Liver (tissue), 9 donors: Measurements from ENCODE around the gene MEOX1. TPM values are rescaled to one million over a fixed set of nuclear protein-coding genes. Genes with fewer than 3 reads are reported as not detected.

Experiments
- DNase-seq: peaks from one replicate; pipeline ENCODE4 v3.0.0-alpha.2; 2017; ENCODE audit warnings: low spot score
- H3K27ac ChIP-seq, 2 donors: one replicate each; pipeline ENCODE4 v1.7.0; 2013; ENCODE audit warnings: inconsistent platforms in 2 of 2, low read length in 2 of 2, control low read depth in 1 of 2, low read depth in 1 of 2, mild to moderate bottlenecking in 1 of 2
- H3K27me3 ChIP-seq, 4 donors: one replicate each; pipeline versions ENCODE4 v1.6.1 to v1.7.0; 2013; ENCODE audit warnings: low read length in 3 of 4, inconsistent platforms in 1 of 4, mild to moderate bottlenecking in 1 of 4, moderate library complexity in 1 of 4; ENCODE audit not compliant: control insufficient read depth in 4 of 4, insufficient read depth in 4 of 4
- H3K36me3 ChIP-seq, 4 donors: one replicate each; pipeline versions ENCODE4 v1.6.1 to v1.7.0; 2013; ENCODE audit warnings: low read length in 3 of 4, mild to moderate bottlenecking in 3 of 4, low read depth in 1 of 4, moderate library complexity in 1 of 4; ENCODE audit not compliant: control insufficient read depth in 4 of 4, insufficient read depth in 3 of 4
- H3K4me1 ChIP-seq, 4 donors: one replicate each; pipeline versions ENCODE4 v1.6.1 to v1.7.0; 2013; ENCODE audit warnings: low read length in 3 of 4, mild to moderate bottlenecking in 3 of 4, moderate library complexity in 1 of 4; ENCODE audit not compliant: control insufficient read depth in 4 of 4, insufficient read depth in 4 of 4
- H3K4me3 ChIP-seq, 3 donors: one replicate each; pipeline versions ENCODE4 v1.6.1 to v1.7.0; 2013; ENCODE audit warnings: low read length in 3 of 3, control low read depth in 1 of 3, low read depth in 1 of 3, mild to moderate bottlenecking in 1 of 3
- H3K9ac ChIP-seq, 2 donors: one replicate each; pipeline ENCODE4 v1.7.0; 2013; ENCODE audit warnings: low read length in 2 of 2, mild to moderate bottlenecking in 2 of 2, moderate library complexity in 2 of 2, control low read depth in 1 of 2, low read depth in 1 of 2
- H3K9me3 ChIP-seq, 4 donors: one replicate each; pipeline versions ENCODE4 v1.6.1 to v1.7.0; 2013; ENCODE audit warnings: low read length in 3 of 4; ENCODE audit not compliant: control insufficient read depth in 4 of 4
- FOXA1 ChIP-seq: IDR thresholded peaks from 2 replicates; pipeline ENCODE4 v1.6.1; 2016; ENCODE audit warnings: antibody characterized with exemption
- FOXA2 ChIP-seq: IDR thresholded peaks from 2 replicates; pipeline ENCODE4 v1.6.1; 2016; ENCODE audit warnings: antibody characterized with exemption
- GABPA ChIP-seq, 2 donors: IDR thresholded peaks in 1 of 2; conservative IDR thresholded peaks in 1 of 2; 2 replicates each; pipeline ENCODE4 v1.6.1; 2016; ENCODE audit warnings: antibody characterized with exemption in 2 of 2, mild to moderate bottlenecking in 1 of 2, moderate library complexity in 1 of 2
- HNF4A ChIP-seq, 2 donors: conservative IDR thresholded peaks; 2 replicates each; pipeline ENCODE4 v1.6.1; 2016; ENCODE audit warnings: antibody characterized with exemption in 2 of 2, mild to moderate bottlenecking in 2 of 2
- HNF4G ChIP-seq: IDR thresholded peaks from 2 replicates; pipeline ENCODE4 v1.6.1; 2016; ENCODE audit warnings: antibody characterized with exemption
- JUND ChIP-seq, 2 donors: IDR thresholded peaks; 2 replicates each; pipeline ENCODE4 v1.6.1; 2016; ENCODE audit warnings: antibody characterized with exemption in 2 of 2
- NR2F2 ChIP-seq: IDR thresholded peaks from 2 replicates; pipeline ENCODE4 v1.6.1; 2016; ENCODE audit warnings: antibody characterized with exemption
- RAD21 ChIP-seq, 2 donors: IDR thresholded peaks; 2 replicates each; pipeline ENCODE4 v1.6.1; 2016; ENCODE audit warnings: antibody characterized with exemption in 2 of 2, mild to moderate bottlenecking in 2 of 2
- RXRA ChIP-seq, 2 donors: IDR thresholded peaks; 2 replicates each; pipeline ENCODE4 v1.6.1; 2017 to 2018; ENCODE audit warnings: antibody characterized with exemption in 2 of 2, mild to moderate bottlenecking in 1 of 2
- SP1 ChIP-seq: IDR thresholded peaks from 2 replicates; pipeline ENCODE4 v1.6.1; 2018; ENCODE audit warnings: antibody characterized with exemption, mild to moderate bottlenecking
- TAF1 ChIP-seq: conservative IDR thresholded peaks from 2 replicates; pipeline ENCODE4 v1.6.1; 2016; ENCODE audit warnings: antibody characterized with exemption, mild to moderate bottlenecking
- WGBS: extraction: QIAGEN DNeasy Blood & Tissue Kit; methylation state at CpG from one replicate; pipeline ENCODE4 v1.1.7; 2013; 5-methylcytosine and 5-hydroxymethylcytosine counted together
- polyA plus RNA-seq, 2 donors: library from polyadenylated mRNA; stranded (reverse) in 1 of 2; unstranded in 1 of 2; fragments of 200-250 nt in 1 of 2; fragments of >200 nt in 1 of 2; fragmentation: Nextera tagmentation in 1 of 2; extraction: Ambion mirVana in 1 of 2; gene quantifications; one replicate each; pipeline versions ENCODE4 v1.2.1 to v1.2.3, GENCODE V29; 2013 to 2015
- total RNA-seq, 2 donors: library from RNA; depleted of rRNA; stranded (reverse); fragments of >200 nt; gene quantifications; one replicate each; pipeline ENCODE4 v1.2.3, GENCODE V29; 2014
- TF ChIP-seq, protein P1 (sequence below): IDR thresholded peaks from 2 replicates; pipeline ENCODE4 v1.6.1; 2016; ENCODE audit warnings: antibody characterized with exemption
- TF ChIP-seq, protein P2 (sequence below): IDR thresholded peaks from 2 replicates; pipeline ENCODE4 v1.6.1; 2016; ENCODE audit warnings: antibody characterized with exemption
- TF ChIP-seq, protein P3 (sequence below): IDR thresholded peaks from 2 replicates; pipeline ENCODE4 v1.6.1; 2016; ENCODE audit warnings: antibody characterized with exemption, mild to moderate bottlenecking
- TF ChIP-seq, protein P4 (sequence below): fragments of 150-350 bp; IDR thresholded peaks from 2 replicates; pipeline ENCODE4 v1.5.1; 2017; ENCODE audit warnings: improper control_type of control experiment, low read depth, low read length; ENCODE audit not compliant: missing input control
- donor health status: healthy.
- donor health status: healthy.
- donor health status: healthy.
- donor health status: healthy.
- donor health status: healthy.

The MEOX1 gene
- total and polyA plus RNA-seq, 4 donors, result 0.05 to 0.33 TPM; not detected in 2

DNA sequence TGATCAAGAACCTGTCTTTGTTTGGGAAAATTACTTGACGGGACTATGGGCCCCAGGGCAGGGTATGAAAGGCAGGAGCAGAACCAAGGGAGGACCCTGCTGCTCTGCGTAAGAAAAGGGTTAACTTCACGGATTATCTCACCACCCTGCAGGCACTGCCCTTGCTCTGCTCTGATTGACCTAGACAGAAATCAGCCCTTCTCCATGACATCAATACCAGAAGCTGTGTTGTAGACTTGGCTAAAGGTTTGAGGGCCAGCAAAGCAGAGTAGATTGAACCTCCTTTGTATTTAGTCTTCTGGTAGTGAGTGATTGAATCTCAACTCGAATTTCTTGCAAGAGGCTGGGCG, 62.7 kb downstream of the MEOX1 start:
- Histone ChIP-seq H3K27ac (no peak overlapping the region), H3K4me3 (no peak overlapping the region), H3K9me3 (no peaks in the 10 kb centered on the region), H3K9ac (no peak overlapping the region), H3K36me3 (no peaks in the 10 kb centered on the region), H3K27me3 (no peaks in the 10 kb centered on the region), H3K4me1 (no peaks in the 10 kb centered on the region)
- TF ChIP-seq GABPA (IDR thresholded peaks at IDR 0.05 in 1 of 2, conservative IDR thresholded peaks at IDR 0.05 in 1 of 2), result no peak
- no peak for TF ChIP-seq FOXA2
- TF ChIP-seq RAD21 (IDR thresholded peaks at IDR 0.05), result no peak
- TF ChIP-seq, protein P1, sequence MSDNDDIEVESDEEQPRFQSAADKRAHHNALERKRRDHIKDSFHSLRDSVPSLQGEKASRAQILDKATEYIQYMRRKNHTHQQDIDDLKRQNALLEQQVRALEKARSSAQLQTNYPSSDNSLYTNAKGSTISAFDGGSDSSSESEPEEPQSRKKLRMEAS, result no peak
- no peak for TF ChIP-seq RXRA (IDR thresholded peaks at IDR 0.05)
- no peak for TF ChIP-seq FOXA1
- no peak for TF ChIP-seq TAF1
- TF ChIP-seq, protein P2, sequence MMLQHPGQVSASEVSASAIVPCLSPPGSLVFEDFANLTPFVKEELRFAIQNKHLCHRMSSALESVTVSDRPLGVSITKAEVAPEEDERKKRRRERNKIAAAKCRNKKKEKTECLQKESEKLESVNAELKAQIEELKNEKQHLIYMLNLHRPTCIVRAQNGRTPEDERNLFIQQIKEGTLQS, result no peak
- DNase-seq, result no peak
- 72% methylated on average over 5 of the region's 5 CpGs for WGBS

DNA sequence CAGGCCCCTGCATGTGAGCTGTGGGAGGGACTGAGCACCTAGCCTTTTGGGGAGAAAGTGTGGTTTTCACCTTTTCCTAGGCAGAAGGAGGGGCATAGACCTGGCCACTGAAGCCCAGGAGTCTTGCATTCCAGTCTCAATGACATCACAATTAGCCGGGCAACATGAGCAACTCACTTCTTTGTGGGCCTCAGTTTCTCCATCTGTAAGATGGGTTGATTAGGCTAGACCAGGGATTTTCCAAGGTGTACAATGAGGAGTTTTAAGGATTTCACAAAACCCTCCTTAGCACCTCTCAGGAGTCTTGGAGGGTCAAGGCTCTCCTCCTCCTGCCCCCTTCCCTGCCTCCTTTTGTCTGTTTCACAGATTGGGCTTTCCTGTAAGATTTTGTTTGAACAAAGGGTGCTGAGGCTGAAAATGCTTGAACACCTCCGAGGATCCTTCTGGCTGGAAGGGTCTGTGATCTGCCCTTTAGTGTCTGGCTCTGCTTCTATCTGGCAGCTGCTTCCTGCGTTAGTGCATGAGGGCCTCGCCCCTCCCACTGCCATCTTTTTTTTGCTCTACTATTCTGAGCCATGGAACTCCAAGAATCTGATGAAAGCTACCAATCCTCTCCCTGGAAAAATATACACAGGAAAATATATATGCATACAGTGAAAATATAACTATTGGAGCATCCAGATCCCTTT, 63.2 kb downstream of the MEOX1 start:
- Histone ChIP-seq H3K9ac (no peak overlapping the region), H3K27me3 (no peaks in the 10 kb centered on the region), H3K36me3 (no peaks in the 10 kb centered on the region), H3K4me1 (no peaks in the 10 kb centered on the region), H3K9me3 (no peaks in the 10 kb centered on the region), H3K27ac (no peak overlapping the region), H3K4me3 (no peak overlapping the region)
- 76% methylated on average over 4 of the region's 4 CpGs for WGBS
- DNase-seq, result no peak
- no peak for TF ChIP-seq SP1
- no peak for TF ChIP-seq HNF4G
- TF ChIP-seq FOXA1, result no peak
- TF ChIP-seq NR2F2, result no peak
- TF ChIP-seq RAD21 (IDR thresholded peaks at IDR 0.05), result no peak
- TF ChIP-seq, protein P1, result no peak
- no peak for TF ChIP-seq JUND (IDR thresholded peaks at IDR 0.05)
- no peak for TF ChIP-seq TAF1
- TF ChIP-seq, protein P2, result no peak
- no peak for TF ChIP-seq HNF4A (conservative IDR thresholded peaks at IDR 0.05)

DNA sequence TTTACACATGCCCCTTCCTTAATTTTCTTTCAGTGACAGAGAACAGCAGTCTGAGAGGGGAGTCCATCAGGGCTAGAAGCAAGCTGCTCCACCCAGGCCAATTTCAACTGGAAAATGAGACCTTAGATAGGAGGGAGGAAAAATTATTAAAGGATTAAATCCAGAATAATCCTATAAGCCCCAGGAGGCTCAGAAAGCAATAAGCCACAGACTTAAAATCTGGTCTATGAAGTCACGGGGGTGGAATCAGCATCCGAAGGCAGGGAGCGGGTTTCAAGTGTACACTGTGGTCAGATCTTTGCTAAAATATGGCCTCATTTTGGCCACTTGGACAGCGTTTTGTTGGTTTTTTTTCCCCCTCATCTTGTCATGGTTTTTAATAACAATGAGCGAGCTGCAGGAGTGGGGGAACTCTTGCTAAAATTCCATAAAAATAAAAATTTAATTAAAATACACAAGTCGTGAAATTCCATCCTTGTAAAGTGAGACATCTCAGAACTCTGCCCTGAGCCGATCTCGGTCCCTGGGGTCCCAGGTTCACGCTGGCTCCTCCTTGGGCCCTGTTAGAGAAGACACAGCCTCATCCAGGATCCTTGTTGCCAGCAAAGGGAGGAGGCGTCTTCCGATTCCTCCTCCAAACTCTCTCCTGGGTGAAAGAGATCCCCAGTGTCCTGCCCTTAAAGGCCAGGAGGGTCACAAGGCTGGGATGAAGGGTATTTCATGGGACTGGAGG, 63.9 kb downstream of the MEOX1 start:
- no peaks in the 10 kb centered on the region for H3K4me1 ChIP-seq
- H3K27me3 ChIP-seq, result no peaks in the 10 kb centered on the region
- TF ChIP-seq, protein P3, sequence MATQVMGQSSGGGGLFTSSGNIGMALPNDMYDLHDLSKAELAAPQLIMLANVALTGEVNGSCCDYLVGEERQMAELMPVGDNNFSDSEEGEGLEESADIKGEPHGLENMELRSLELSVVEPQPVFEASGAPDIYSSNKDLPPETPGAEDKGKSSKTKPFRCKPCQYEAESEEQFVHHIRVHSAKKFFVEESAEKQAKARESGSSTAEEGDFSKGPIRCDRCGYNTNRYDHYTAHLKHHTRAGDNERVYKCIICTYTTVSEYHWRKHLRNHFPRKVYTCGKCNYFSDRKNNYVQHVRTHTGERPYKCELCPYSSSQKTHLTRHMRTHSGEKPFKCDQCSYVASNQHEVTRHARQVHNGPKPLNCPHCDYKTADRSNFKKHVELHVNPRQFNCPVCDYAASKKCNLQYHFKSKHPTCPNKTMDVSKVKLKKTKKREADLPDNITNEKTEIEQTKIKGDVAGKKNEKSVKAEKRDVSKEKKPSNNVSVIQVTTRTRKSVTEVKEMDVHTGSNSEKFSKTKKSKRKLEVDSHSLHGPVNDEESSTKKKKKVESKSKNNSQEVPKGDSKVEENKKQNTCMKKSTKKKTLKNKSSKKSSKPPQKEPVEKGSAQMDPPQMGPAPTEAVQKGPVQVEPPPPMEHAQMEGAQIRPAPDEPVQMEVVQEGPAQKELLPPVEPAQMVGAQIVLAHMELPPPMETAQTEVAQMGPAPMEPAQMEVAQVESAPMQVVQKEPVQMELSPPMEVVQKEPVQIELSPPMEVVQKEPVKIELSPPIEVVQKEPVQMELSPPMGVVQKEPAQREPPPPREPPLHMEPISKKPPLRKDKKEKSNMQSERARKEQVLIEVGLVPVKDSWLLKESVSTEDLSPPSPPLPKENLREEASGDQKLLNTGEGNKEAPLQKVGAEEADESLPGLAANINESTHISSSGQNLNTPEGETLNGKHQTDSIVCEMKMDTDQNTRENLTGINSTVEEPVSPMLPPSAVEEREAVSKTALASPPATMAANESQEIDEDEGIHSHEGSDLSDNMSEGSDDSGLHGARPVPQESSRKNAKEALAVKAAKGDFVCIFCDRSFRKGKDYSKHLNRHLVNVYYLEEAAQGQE, result no peak
- no peak for TF ChIP-seq FOXA2
- TF ChIP-seq, protein P2, result no peak
- TF ChIP-seq HNF4A (conservative IDR thresholded peaks at IDR 0.05), result no peak
- TF ChIP-seq NR2F2, result no peak
- no peak for TF ChIP-seq JUND (IDR thresholded peaks at IDR 0.05)
- no peak for TF ChIP-seq RAD21 (IDR thresholded peaks at IDR 0.05)
- TF ChIP-seq HNF4G, result no peak
- TF ChIP-seq, protein P4, sequence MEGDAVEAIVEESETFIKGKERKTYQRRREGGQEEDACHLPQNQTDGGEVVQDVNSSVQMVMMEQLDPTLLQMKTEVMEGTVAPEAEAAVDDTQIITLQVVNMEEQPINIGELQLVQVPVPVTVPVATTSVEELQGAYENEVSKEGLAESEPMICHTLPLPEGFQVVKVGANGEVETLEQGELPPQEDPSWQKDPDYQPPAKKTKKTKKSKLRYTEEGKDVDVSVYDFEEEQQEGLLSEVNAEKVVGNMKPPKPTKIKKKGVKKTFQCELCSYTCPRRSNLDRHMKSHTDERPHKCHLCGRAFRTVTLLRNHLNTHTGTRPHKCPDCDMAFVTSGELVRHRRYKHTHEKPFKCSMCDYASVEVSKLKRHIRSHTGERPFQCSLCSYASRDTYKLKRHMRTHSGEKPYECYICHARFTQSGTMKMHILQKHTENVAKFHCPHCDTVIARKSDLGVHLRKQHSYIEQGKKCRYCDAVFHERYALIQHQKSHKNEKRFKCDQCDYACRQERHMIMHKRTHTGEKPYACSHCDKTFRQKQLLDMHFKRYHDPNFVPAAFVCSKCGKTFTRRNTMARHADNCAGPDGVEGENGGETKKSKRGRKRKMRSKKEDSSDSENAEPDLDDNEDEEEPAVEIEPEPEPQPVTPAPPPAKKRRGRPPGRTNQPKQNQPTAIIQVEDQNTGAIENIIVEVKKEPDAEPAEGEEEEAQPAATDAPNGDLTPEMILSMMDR, result no peak
- TF ChIP-seq FOXA1, result no peak
- H3K27ac ChIP-seq, result no peak overlapping the region
- no peak overlapping the region for H3K9ac ChIP-seq
- no peak overlapping the region for H3K4me3 ChIP-seq
- 94% methylated on average over 11 of the region's 11 CpGs for WGBS
- no peaks in the 10 kb centered on the region for H3K9me3 ChIP-seq
- H3K36me3 ChIP-seq, result no peaks in the 10 kb centered on the region
- DNase-seq, result no peak
